Mesothelial cell of epicardium (in vitro differentiated cells): ENCODE data around the gene S1PR3. TPM values are rescaled to one million over a fixed set of nuclear protein-coding genes. Genes with fewer than 3 reads are reported as not detected.

Experiments
- DNase-seq, 2 experiments: peaks; one replicate each; pipeline ENCODE4 v3.0.0; 2021; ENCODE audit warnings: low spot score in 2 of 2; ENCODE audit not compliant: unreplicated experiment in 2 of 2
- H3K27ac Mint-ChIP-seq: 2 replicates; pipeline ENCODE4 v1.8.0; 2021; ENCODE audit warnings: mixed read lengths
- H3K27me3 Mint-ChIP-seq: 2 replicates; pipeline ENCODE4 v1.8.0; 2021; ENCODE audit warnings: low read depth, mixed read lengths
- H3K36me3 Mint-ChIP-seq: 2 replicates; pipeline ENCODE4 v1.8.0; 2021; ENCODE audit warnings: mixed read lengths
- H3K4me1 Mint-ChIP-seq: 2 replicates; pipeline ENCODE4 v1.8.0; 2021; ENCODE audit warnings: mixed read lengths
- H3K4me3 Mint-ChIP-seq: 2 replicates; pipeline ENCODE4 v1.8.0; 2021; ENCODE audit warnings: mild to moderate bottlenecking, moderate library complexity, mixed read lengths
- H3K9me3 Mint-ChIP-seq: 2 replicates; pipeline ENCODE4 v1.8.0; 2021; ENCODE audit warnings: mixed read lengths
- CTCF ChIP-seq: fragments of 200-600 bp; sonication (generic); IDR thresholded peaks from one replicate; pipeline ENCODE4 v1.5.0; 2021; ENCODE audit warnings: antibody characterized with exemption; ENCODE audit not compliant: unreplicated experiment
- total RNA-seq: library from RNA; stranded (reverse); gene quantifications from 3 replicates; pipeline ENCODE4 v1.2.1, GENCODE V29; 2021

S1PR3 gene
- total RNA-seq, 1 donor from 2014 or later, result 38.2 TPM

- DNase-seq, result no peak
- no peaks in the 10 kb centered on the region for H3K36me3 Mint-ChIP-seq
- peaks cover 44% of the 10 kb centered on the region for H3K4me1 Mint-ChIP-seq
- H3K9me3 Mint-ChIP-seq, result no peaks in the 10 kb centered on the region
- no peak overlapping the region for H3K4me3 Mint-ChIP-seq
- H3K27ac Mint-ChIP-seq, result no peak overlapping the region
- TF ChIP-seq CTCF, result no peak
- peaks cover 10% of the 10 kb centered on the region for H3K27me3 Mint-ChIP-seq
These were observed 5.6 kb downstream of the S1PR3 start for GRCh38 chr9:88996921-88997235.

- Mint-ChIP-seq H3K4me1 (peaks cover 40% of the 10 kb centered on the region), H3K36me3 (no peaks in the 10 kb centered on the region)
These were observed 6.4 kb downstream of the S1PR3 start for GRCh38 chr9:88997646-88998045.

GRCh38 chr9:88998503-88998902 lies 7.2 kb downstream of the S1PR3 start:
- Mint-ChIP-seq H3K4me1 (peaks cover 40% of the 10 kb centered on the region), H3K9me3 (no peaks in the 10 kb centered on the region), H3K27ac (no peak overlapping the region), H3K4me3 (no peak overlapping the region), H3K36me3 (no peaks in the 10 kb centered on the region), H3K27me3 (no peaks in the 10 kb centered on the region)
- DNase-seq, result no peak
- no peak for TF ChIP-seq CTCF

More at GRCh38 chr9:88997646-88998045, 6.4 kb downstream of the S1PR3 start:
- no peaks in the 10 kb centered on the region for H3K9me3 Mint-ChIP-seq
- no peak overlapping the region for H3K27ac Mint-ChIP-seq
- peaks cover 3% of the 10 kb centered on the region for H3K27me3 Mint-ChIP-seq
- TF ChIP-seq CTCF, result no peak
- no peak overlapping the region for H3K4me3 Mint-ChIP-seq
- DNase-seq, result no peak

- no peak for DNase-seq
- Mint-ChIP-seq H3K4me3 (no peak overlapping the region), H3K9me3 (no peaks in the 10 kb centered on the region), H3K36me3 (no peaks in the 10 kb centered on the region), H3K4me1 (peaks cover 40% of the 10 kb centered on the region), H3K27ac (no peak overlapping the region), H3K27me3 (no peaks in the 10 kb centered on the region)
- no peak for TF ChIP-seq CTCF
These were observed 7.6 kb downstream of the S1PR3 start for GRCh38 chr9:88998911-88999310.

- Mint-ChIP-seq H3K36me3 (no peaks in the 10 kb centered on the region), H3K27me3 (no peaks in the 10 kb centered on the region), H3K4me3 (no peak overlapping the region), H3K9me3 (no peaks in the 10 kb centered on the region), H3K27ac (peak overlapping the region; percentile 67), H3K4me1 (peaks cover 35% of the 10 kb centered on the region)
- TF ChIP-seq CTCF, result no peak
- no peak for DNase-seq
These were observed 9.1 kb downstream of the S1PR3 start for GRCh38 chr9:89000371-89000781.
